ENCODE measurements around the gene ALG12. TPM values are rescaled to one million over a fixed set of nuclear protein-coding genes. Genes with fewer than 3 reads are reported as not detected.
A peak's percentile ranks its signal among the peaks of the same experiment; 100 is the strongest.

ALG12 gene
- total RNA-seq, 1 experiment from 2014 or later = 18.6 TPM

DNA sequence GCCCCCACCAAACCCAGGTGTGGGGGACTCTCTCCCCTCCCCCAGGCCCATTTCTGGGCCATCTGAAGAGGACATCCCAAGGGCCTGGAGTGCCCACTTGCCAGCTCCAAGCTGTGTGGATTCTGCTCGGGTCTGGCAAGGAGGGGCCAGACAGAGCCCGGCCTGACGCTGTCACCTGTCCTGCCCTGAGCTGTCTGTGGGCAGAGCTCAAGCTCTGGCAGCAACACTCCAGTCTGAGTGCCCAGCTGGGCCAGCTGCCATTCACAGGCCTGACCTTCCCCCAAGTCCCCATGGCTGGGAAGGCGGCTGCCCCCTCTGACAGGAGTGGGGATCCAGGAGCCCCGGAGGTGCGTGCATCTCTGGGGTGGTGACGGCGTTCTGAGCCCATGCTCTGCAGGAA is 36.1 kb upstream of the ALG12 start:
- no TSS peak for BruUV-seq (replicated peaks)
- TF ChIP-seq, protein P1, sequence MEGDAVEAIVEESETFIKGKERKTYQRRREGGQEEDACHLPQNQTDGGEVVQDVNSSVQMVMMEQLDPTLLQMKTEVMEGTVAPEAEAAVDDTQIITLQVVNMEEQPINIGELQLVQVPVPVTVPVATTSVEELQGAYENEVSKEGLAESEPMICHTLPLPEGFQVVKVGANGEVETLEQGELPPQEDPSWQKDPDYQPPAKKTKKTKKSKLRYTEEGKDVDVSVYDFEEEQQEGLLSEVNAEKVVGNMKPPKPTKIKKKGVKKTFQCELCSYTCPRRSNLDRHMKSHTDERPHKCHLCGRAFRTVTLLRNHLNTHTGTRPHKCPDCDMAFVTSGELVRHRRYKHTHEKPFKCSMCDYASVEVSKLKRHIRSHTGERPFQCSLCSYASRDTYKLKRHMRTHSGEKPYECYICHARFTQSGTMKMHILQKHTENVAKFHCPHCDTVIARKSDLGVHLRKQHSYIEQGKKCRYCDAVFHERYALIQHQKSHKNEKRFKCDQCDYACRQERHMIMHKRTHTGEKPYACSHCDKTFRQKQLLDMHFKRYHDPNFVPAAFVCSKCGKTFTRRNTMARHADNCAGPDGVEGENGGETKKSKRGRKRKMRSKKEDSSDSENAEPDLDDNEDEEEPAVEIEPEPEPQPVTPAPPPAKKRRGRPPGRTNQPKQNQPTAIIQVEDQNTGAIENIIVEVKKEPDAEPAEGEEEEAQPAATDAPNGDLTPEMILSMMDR (conservative IDR thresholded peaks at IDR 0.05; ENCODE audit: low read depth, low read length) = no peak
- DNase-seq (ENCODE audit: low spot score) = no peak
- Histone ChIP-seq H3K9me3 (ENCODE audit: low read depth, low read length, poor library complexity, severe bottlenecking) (no peaks in the 10 kb centered on the region), H3K27me3 (replicated peaks; ENCODE audit: insufficient read depth, low read depth, low read length, poor library complexity) (no peaks in the 10 kb centered on the region), H3K36me3 (ENCODE audit: insufficient read depth, low read length, poor library complexity, severe bottlenecking) (no peaks in the 10 kb centered on the region), H3K4me3 (ENCODE audit: low read depth, low read length, poor library complexity, severe bottlenecking) (no peak overlapping the region), H3K27ac (ENCODE audit: low read depth, low read length, poor library complexity, severe bottlenecking) (peak overlapping the region; percentile 23), H3K4me1 (ENCODE audit: insufficient read depth, low read length, poor library complexity, severe bottlenecking) (peaks cover 3% of the 10 kb centered on the region)
- ChIA-PET CTCF (no interaction called here), POLR2A (ENCODE audit: low non-redundant PET) (no interaction called here)
- intact Hi-C loops (cut with micrococcal nuclease; ENCODE audit: unreplicated experiment) = no loop called here

DNA sequence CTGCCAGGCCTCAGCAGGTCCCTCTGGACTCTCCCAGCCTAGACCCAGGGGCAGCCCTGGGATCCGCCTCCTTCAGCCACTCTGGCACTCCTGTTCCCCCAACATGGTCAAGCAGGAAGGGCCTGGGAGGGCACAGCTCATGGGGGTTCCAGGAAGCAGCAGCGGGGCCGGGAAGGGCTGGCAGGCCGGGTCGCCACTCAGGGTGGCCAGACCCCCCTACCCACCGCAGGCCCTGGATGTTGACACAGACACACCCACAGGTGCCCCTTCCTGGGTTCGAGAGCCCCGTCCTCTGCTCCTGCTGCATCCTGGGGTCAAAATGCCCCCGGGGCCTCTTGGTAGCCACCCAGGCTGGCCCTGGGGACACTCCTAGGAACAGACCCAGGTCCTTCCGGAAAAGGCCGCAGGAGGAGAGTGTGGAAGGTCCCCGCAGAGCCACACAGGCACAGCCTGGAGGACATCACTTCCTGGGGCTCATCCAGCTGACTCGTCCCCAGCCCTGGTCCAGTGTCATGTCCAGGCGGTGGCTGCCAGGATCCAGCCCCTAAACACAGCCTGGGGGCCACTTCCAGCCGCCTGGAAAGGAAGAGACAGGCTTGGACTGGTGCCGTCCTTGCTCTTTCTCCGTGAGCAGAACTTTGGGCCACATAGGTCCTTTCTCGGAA is 35.6 kb upstream of the ALG12 start:
- DNase-seq (ENCODE audit: low spot score) = no peak
- ChIA-PET CTCF (no interaction called here), POLR2A (ENCODE audit: low non-redundant PET) (no interaction called here)
- H3K27me3 ChIP-seq (replicated peaks; ENCODE audit: insufficient read depth, low read depth, low read length, poor library complexity) = no peaks in the 10 kb centered on the region
- no TSS peak for BruUV-seq (replicated peaks)
- intact Hi-C loops (cut with micrococcal nuclease; ENCODE audit: unreplicated experiment) = no loop called here
- H3K27ac ChIP-seq (ENCODE audit: low read depth, low read length, poor library complexity, severe bottlenecking) = peak overlapping the region; percentile 23
- H3K36me3 ChIP-seq (ENCODE audit: insufficient read depth, low read length, poor library complexity, severe bottlenecking) = no peaks in the 10 kb centered on the region
- no peaks in the 10 kb centered on the region for H3K4me1 ChIP-seq (ENCODE audit: insufficient read depth, low read length, poor library complexity, severe bottlenecking)
- TF ChIP-seq, protein P1 (conservative IDR thresholded peaks at IDR 0.05; ENCODE audit: low read depth, low read length) = no peak
- no peak for TF ChIP-seq EZH2 (IDR thresholded peaks at IDR 0.05; ENCODE audit: borderline replicate concordance, low read depth, low read length, poor library complexity, severe bottlenecking)
- no peak overlapping the region for H3K4me3 ChIP-seq (ENCODE audit: low read depth, low read length, poor library complexity, severe bottlenecking)
- H3K9me3 ChIP-seq (ENCODE audit: low read depth, low read length, poor library complexity, severe bottlenecking) = no peaks in the 10 kb centered on the region

DNA sequence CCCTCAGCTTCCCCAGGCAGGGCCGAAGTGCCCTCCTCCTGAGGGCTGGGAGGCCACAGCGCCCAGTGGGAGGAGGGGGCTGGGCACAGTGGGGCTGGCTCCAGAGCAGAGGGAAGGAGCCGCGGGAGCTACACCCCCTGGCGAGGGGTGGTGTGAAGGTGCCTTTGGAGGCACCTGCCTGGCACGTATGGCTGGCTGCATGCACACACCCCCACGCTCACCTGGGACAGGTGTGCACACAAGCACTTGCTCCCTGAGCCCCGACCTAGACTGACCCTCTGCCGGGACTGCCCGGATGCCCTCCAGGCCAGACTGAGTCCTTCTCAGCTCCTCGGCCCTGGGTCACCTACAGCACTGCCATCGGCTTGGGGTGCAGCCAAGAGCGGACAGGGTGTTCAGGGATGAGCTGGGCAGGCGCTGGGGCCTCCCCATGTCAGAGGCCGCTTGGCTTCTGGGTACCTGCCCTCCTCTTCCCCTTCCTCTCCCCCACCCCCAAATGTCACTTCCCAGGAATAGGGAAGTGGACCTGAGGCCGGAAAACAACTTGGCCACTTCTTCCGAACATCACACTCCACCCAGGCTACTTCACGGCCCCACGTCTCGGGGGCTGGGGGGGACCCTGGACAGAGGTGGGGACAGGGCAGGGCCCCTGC is 34.9 kb upstream of the ALG12 start:
- H3K4me1 ChIP-seq (ENCODE audit: insufficient read depth, low read length, poor library complexity, severe bottlenecking) = no peaks in the 10 kb centered on the region
- BruUV-seq (replicated peaks) = no TSS peak
- TF ChIP-seq EZH2 (IDR thresholded peaks at IDR 0.05; ENCODE audit: borderline replicate concordance, low read depth, low read length, poor library complexity, severe bottlenecking) = no peak
- TF ChIP-seq, protein P1 (conservative IDR thresholded peaks at IDR 0.05; ENCODE audit: low read depth, low read length) = no peak
- H3K4me3 ChIP-seq (ENCODE audit: low read depth, low read length, poor library complexity, severe bottlenecking) = no peak overlapping the region
- H3K9me3 ChIP-seq (ENCODE audit: low read depth, low read length, poor library complexity, severe bottlenecking) = no peaks in the 10 kb centered on the region
- POLR2A ChIA-PET (ENCODE audit: low non-redundant PET) = no interaction called here
- CTCF ChIA-PET = no interaction called here
- intact Hi-C loops (cut with micrococcal nuclease; ENCODE audit: unreplicated experiment) = no loop called here
- DNase-seq (ENCODE audit: low spot score) = no peak
- H3K27ac ChIP-seq (ENCODE audit: low read depth, low read length, poor library complexity, severe bottlenecking) = peak overlapping the region; percentile 23
- H3K27me3 ChIP-seq (replicated peaks; ENCODE audit: insufficient read depth, low read depth, low read length, poor library complexity) = no peaks in the 10 kb centered on the region
- no peaks in the 10 kb centered on the region for H3K36me3 ChIP-seq (ENCODE audit: insufficient read depth, low read length, poor library complexity, severe bottlenecking)
